Type B pancreatic cell (in vitro differentiated cells): ENCODE measurements around the gene ESPN. TPM values are rescaled to one million over a fixed set of nuclear protein-coding genes. Genes with fewer than 3 reads are reported as not detected.

Experiments
- DNase-seq: peaks from one replicate; pipeline ENCODE4 v3.0.0; 2021; ENCODE audit warnings: mixed read lengths; ENCODE audit not compliant: unreplicated experiment; ENCODE audit errors: extremely low spot score
- H3K27ac Mint-ChIP-seq: 2 replicates; pipeline ENCODE4 v1.8.0; 2021; ENCODE audit warnings: mild to moderate bottlenecking, mixed read lengths
- H3K27me3 Mint-ChIP-seq: 2 replicates; pipeline ENCODE4 v1.8.0; 2021; ENCODE audit warnings: mixed read lengths
- H3K36me3 Mint-ChIP-seq: 2 replicates; pipeline ENCODE4 v1.8.0; 2021; ENCODE audit warnings: mixed read lengths
- H3K4me1 Mint-ChIP-seq: one replicate; pipeline ENCODE4 v1.8.0; 2021; ENCODE audit warnings: mixed read lengths; ENCODE audit not compliant: unreplicated experiment
- H3K4me3 Mint-ChIP-seq: 2 replicates; pipeline ENCODE4 v1.8.0; 2021; ENCODE audit warnings: mild to moderate bottlenecking, mixed read lengths
- H3K9me3 Mint-ChIP-seq: 2 replicates; pipeline ENCODE4 v1.8.0; 2021; ENCODE audit warnings: mixed read lengths
- CTCF ChIP-seq: fragments of 200-600 bp; sonication (generic); conservative IDR thresholded peaks from 2 replicates; pipeline ENCODE4 v1.5.0; 2021; ENCODE audit warnings: antibody characterized with exemption, mild to moderate bottlenecking
- total RNA-seq: library from RNA; stranded (reverse); gene quantifications from 2 replicates; pipeline ENCODE4 v1.2.1, GENCODE V29; 2021; ENCODE audit warnings: low replicate concordance

ESPN gene
- total RNA-seq, 1 donor from 2014 or later = 13.8 TPM

DNA sequence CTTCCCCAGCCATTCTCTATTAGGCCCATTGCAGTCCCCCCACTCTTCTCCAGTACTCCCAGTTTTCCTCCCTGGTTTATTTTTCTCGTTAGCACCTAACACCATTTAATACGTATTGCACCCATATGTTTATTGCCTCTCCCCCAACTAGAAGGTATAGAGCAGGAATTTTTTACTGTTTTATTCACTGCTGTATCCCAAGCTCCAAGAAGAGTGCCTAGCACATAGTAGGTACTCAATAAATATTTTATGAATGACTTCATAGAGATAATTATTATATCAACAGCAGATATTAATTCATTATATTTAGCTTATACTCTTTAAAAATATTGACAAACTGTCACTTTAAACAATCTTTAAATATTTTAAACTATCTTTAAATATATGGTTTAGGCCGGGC, 25.3 kb upstream of the ESPN start:
- no peak for TF ChIP-seq CTCF
- Mint-ChIP-seq H3K4me1 (peaks cover under 1% of the 10 kb centered on the region), H3K4me3 (no peak overlapping the region), H3K27me3 (peaks cover 34% of the 10 kb centered on the region), H3K27ac (no peak overlapping the region), H3K9me3 (no peaks in the 10 kb centered on the region), H3K36me3 (no peaks in the 10 kb centered on the region)
- DNase-seq = no peak

DNA sequence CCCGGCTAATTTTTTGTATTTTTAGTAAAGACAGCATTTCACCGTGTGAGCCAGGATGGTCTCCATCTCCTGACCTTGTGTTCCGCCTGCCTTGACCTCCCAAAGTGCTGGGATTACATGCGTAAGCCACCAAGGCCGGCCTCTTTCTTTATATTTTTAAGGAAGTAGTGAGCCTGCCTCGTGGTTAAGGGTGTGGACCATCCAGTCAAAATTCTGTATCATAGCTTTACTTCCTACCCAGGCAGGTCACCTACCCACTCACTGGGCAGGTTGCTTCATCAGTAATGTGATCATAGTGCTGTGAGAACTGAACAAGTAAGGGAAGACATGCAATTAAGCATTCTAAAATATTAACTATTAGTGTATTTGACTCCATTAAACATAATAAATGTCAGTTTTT, 22.9 kb upstream of the ESPN start:
- no peak overlapping the region for H3K4me3 Mint-ChIP-seq
- H3K27ac Mint-ChIP-seq = peak overlapping the region; percentile 29
- H3K4me1 Mint-ChIP-seq = no peaks in the 10 kb centered on the region
- no peaks in the 10 kb centered on the region for H3K36me3 Mint-ChIP-seq
- DNase-seq = no peak
- no peak for TF ChIP-seq CTCF
- no peaks in the 10 kb centered on the region for H3K9me3 Mint-ChIP-seq
- peaks cover 48% of the 10 kb centered on the region for H3K27me3 Mint-ChIP-seq

- TF ChIP-seq CTCF = no peak
- no peak overlapping the region for H3K27ac Mint-ChIP-seq
- H3K27me3 Mint-ChIP-seq = peaks cover 48% of the 10 kb centered on the region
- H3K4me3 Mint-ChIP-seq = no peak overlapping the region
- no peaks in the 10 kb centered on the region for H3K9me3 Mint-ChIP-seq
- no peaks in the 10 kb centered on the region for H3K36me3 Mint-ChIP-seq
- peaks cover 3% of the 10 kb centered on the region for H3K4me1 Mint-ChIP-seq
- DNase-seq = no peak
These were observed 16.6 kb upstream of the ESPN start for GRCh38 chr1:6408023-6408422.

GRCh38 chr1:6409053-6409452, 15.5 kb upstream of the ESPN start:
- Mint-ChIP-seq H3K27me3 (peaks cover 49% of the 10 kb centered on the region), H3K27ac (no peak overlapping the region), H3K4me1 (peaks cover 3% of the 10 kb centered on the region), H3K4me3 (no peak overlapping the region), H3K9me3 (no peaks in the 10 kb centered on the region), H3K36me3 (no peaks in the 10 kb centered on the region)
- DNase-seq = no peak
- no peak for TF ChIP-seq CTCF

DNA sequence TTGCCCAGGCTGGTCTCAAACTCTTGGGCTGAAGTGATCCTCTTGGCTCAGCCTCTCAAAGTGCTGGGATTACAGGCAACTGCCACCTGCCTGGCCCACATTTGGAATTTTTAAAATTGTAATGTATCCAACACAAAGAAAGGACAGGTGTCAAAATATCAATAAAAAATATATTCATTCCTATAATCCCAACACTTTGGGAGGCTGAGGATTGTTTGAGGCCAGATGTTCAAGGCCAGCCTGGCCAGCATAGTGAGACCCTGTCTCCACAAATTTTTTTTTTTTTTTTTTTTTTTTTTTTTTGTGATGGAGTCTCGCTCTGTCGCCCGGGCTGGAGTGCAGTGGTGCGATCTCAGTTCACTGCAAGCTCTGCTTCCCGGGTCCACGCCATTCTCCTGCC, 14.8 kb upstream of the ESPN start:
- no peak overlapping the region for H3K4me3 Mint-ChIP-seq
- TF ChIP-seq CTCF = no peak
- no peak overlapping the region for H3K27ac Mint-ChIP-seq
- H3K4me1 Mint-ChIP-seq = peaks cover 10% of the 10 kb centered on the region
- no peaks in the 10 kb centered on the region for H3K9me3 Mint-ChIP-seq
- H3K36me3 Mint-ChIP-seq = no peaks in the 10 kb centered on the region
- DNase-seq = no peak
- peaks cover 52% of the 10 kb centered on the region for H3K27me3 Mint-ChIP-seq

- peaks cover 52% of the 10 kb centered on the region for H3K27me3 Mint-ChIP-seq
- TF ChIP-seq CTCF = no peak
- no peak overlapping the region for H3K27ac Mint-ChIP-seq
- peaks cover 13% of the 10 kb centered on the region for H3K4me1 Mint-ChIP-seq
- no peaks in the 10 kb centered on the region for H3K9me3 Mint-ChIP-seq
- no peak for DNase-seq
- H3K36me3 Mint-ChIP-seq = no peaks in the 10 kb centered on the region
- H3K4me3 Mint-ChIP-seq = no peak overlapping the region
These were observed 14.2 kb upstream of the ESPN start for GRCh38 chr1:6410248-6410893.
